MM.1S (cell line): ENCODE data around the gene ANKRD44.

Experiments used
- DNase-seq: peaks from one replicate; pipeline ENCODE4 v3.0.0-alpha.2; 2015
- H2AFZ ChIP-seq: fragments of 300-600 bp; sonication (generic); 2 replicates; pipeline ENCODE4 v1.6.0; 2016; ENCODE audit warnings: antibody characterized with exemption, low read length
- H3F3A ChIP-seq: fragments of 300-600 bp; sonication (generic); 2 replicates; pipeline ENCODE4 v1.6.1; 2016; ENCODE audit warnings: mild to moderate bottlenecking, antibody characterized with exemption, low read length, moderate library complexity, mixed read lengths; ENCODE audit not compliant: insufficient read depth
- H3K27ac ChIP-seq: fragments of 300-600 bp; sonication (generic); 2 replicates; pipeline ENCODE4 v1.5.1; 2016; ENCODE audit warnings: mild to moderate bottlenecking, low read length
- H3K27me3 ChIP-seq: fragments of 300-600 bp; sonication (generic); replicated peaks from 2 replicates; pipeline ENCODE4 v1.6.0; 2016; ENCODE audit warnings: low read length; ENCODE audit not compliant: insufficient read depth
- H3K36me3 ChIP-seq: fragments of 300-600 bp; sonication (generic); replicated peaks from 2 replicates; pipeline ENCODE4 v1.6.1; 2016; ENCODE audit warnings: mild to moderate bottlenecking, low read length, mixed read lengths; ENCODE audit not compliant: insufficient read depth
- H3K4me1 ChIP-seq: fragments of 300-600 bp; sonication (generic); 2 replicates; pipeline ENCODE4 v1.6.1; 2016; ENCODE audit warnings: low read length, mixed read lengths
- H3K4me2 ChIP-seq: fragments of 300-600 bp; sonication (generic); 2 replicates; pipeline ENCODE4 v1.6.0; 2016; ENCODE audit warnings: low read depth, low read length
- H3K4me3 ChIP-seq: fragments of 300-600 bp; sonication (generic); 2 replicates; pipeline ENCODE4 v1.5.1; 2016; ENCODE audit warnings: low read length, mixed read lengths
- H3K79me2 ChIP-seq: fragments of 300-600 bp; sonication (generic); 2 replicates; pipeline ENCODE4 v1.6.1; 2016; ENCODE audit warnings: mixed run types, low read length, mixed read lengths
- H3K9ac ChIP-seq: fragments of 300-600 bp; sonication (generic); 2 replicates; pipeline ENCODE4 v1.6.1; 2016; ENCODE audit warnings: low read length, mixed read lengths
- H3K9me2 ChIP-seq: fragments of 300-600 bp; sonication (generic); replicated peaks from 2 replicates; pipeline ENCODE4 v1.6.1; 2016; ENCODE audit warnings: mild to moderate bottlenecking, low read length, mixed read lengths; ENCODE audit not compliant: insufficient read depth
- H3K9me3 ChIP-seq: fragments of 300-600 bp; sonication (generic); replicated peaks from 2 replicates; pipeline ENCODE4 v1.6.1; 2016; ENCODE audit warnings: mild to moderate bottlenecking, low read length, mixed read lengths; ENCODE audit not compliant: insufficient read depth
- H4K20me1 ChIP-seq: fragments of 300-600 bp; sonication (generic); 2 replicates; pipeline ENCODE4 v1.6.1; 2016; ENCODE audit warnings: mild to moderate bottlenecking, low read length, moderate library complexity, mixed read lengths; ENCODE audit not compliant: insufficient read depth
- EZH2 ChIP-seq: fragments of 300-600 bp; sonication (generic); optimal IDR thresholded peaks from 2 replicates; pipeline ENCODE3; 2017; ENCODE audit warnings: low read depth, mild to moderate bottlenecking, antibody characterized with exemption, low read length, mixed read lengths
- EZH2phosphoT487 ChIP-seq: fragments of 300-600 bp; sonication (generic); IDR thresholded peaks from 2 replicates; pipeline ENCODE4 v1.6.1; 2018; ENCODE audit warnings: antibody characterized with exemption, low read length
- TF ChIP-seq, protein P1 (sequence below): fragments of 300-600 bp; sonication (generic); IDR thresholded peaks from 2 replicates; pipeline ENCODE4 v1.5.1; 2016; ENCODE audit warnings: antibody characterized with exemption, low read length, mixed read lengths

ANKRD44 gene

GRCh38 chr2:197161774-197162173 lies 148.8 kb downstream of the ANKRD44 start:
- no peaks in the 10 kb centered on the region for H4K20me1 ChIP-seq
- H3K27ac ChIP-seq: no peak overlapping the region
- H3K4me2 ChIP-seq: no peak overlapping the region
- no peaks in the 10 kb centered on the region for H3K4me1 ChIP-seq
- peaks cover 24% of the 10 kb centered on the region for H3K79me2 ChIP-seq
- H3F3A ChIP-seq: no peaks in the 10 kb centered on the region
- H3K36me3 ChIP-seq: no peaks in the 10 kb centered on the region
- no peak overlapping the region for H3K9ac ChIP-seq
- H3K4me3 ChIP-seq: no peak overlapping the region
- no peak for DNase-seq
- H3K27me3 ChIP-seq: no peaks in the 10 kb centered on the region
- H2AFZ ChIP-seq: no peak overlapping the region
- TF ChIP-seq EZH2: no peak
- no peak for TF ChIP-seq EZH2phosphoT487
- TF ChIP-seq, protein P1, sequence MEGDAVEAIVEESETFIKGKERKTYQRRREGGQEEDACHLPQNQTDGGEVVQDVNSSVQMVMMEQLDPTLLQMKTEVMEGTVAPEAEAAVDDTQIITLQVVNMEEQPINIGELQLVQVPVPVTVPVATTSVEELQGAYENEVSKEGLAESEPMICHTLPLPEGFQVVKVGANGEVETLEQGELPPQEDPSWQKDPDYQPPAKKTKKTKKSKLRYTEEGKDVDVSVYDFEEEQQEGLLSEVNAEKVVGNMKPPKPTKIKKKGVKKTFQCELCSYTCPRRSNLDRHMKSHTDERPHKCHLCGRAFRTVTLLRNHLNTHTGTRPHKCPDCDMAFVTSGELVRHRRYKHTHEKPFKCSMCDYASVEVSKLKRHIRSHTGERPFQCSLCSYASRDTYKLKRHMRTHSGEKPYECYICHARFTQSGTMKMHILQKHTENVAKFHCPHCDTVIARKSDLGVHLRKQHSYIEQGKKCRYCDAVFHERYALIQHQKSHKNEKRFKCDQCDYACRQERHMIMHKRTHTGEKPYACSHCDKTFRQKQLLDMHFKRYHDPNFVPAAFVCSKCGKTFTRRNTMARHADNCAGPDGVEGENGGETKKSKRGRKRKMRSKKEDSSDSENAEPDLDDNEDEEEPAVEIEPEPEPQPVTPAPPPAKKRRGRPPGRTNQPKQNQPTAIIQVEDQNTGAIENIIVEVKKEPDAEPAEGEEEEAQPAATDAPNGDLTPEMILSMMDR: no peak
- H3K9me2 ChIP-seq: no peaks in the 10 kb centered on the region
- no peaks in the 10 kb centered on the region for H3K9me3 ChIP-seq

DNA sequence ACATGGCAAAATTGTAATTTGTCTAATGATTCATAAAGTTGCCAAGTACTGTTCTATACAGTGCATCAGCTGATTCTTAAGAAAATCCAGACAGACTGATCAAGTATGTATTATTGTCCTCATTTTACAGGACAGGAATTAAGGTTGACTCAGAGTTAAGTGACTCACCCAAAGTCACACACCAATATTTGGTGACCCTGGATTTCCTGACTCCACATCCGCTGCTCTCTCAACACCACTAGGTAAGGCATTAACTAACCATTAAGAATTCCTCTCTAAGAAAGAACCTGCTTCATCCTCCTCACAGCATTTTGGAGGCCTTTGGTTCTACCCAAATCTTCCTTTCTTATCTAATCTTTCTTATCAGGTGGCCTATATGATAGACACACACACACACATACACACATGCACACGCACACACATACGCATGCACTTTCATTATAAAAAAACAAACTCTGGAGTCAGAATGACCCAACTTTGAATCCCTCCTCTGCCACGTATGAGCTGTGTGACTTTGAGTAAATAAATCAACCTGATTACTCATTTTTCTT lies 150.8 kb downstream of the ANKRD44 start:
- Histone ChIP-seq H3K27ac (no peak overlapping the region), H4K20me1 (no peaks in the 10 kb centered on the region), H3K4me2 (no peak overlapping the region), H3K9ac (no peak overlapping the region), H2AFZ (no peak overlapping the region), H3F3A (no peaks in the 10 kb centered on the region), H3K9me2 (no peaks in the 10 kb centered on the region), H3K36me3 (no peaks in the 10 kb centered on the region), H3K79me2 (peaks cover 12% of the 10 kb centered on the region; the same call in 1 of the 2 replicates), H3K9me3 (no peaks in the 10 kb centered on the region), H3K27me3 (no peaks in the 10 kb centered on the region), H3K4me3 (no peak overlapping the region), H3K4me1 (no peaks in the 10 kb centered on the region)
- TF ChIP-seq EZH2phosphoT487 (no peak), EZH2 (no peak)
- TF ChIP-seq, protein P1: no peak
- no peak for DNase-seq

GRCh38 chr2:197158591-197159550 lies 151.7 kb downstream of the ANKRD44 start:
- peaks cover 16% of the 10 kb centered on the region; the same call in 1 of the 2 replicates for H3K79me2 ChIP-seq
- no peaks in the 10 kb centered on the region for H3F3A ChIP-seq
- H2AFZ ChIP-seq: no peak overlapping the region
- TF ChIP-seq EZH2 (no peak), EZH2phosphoT487 (no peak)
- TF ChIP-seq, protein P1: no peak
- H3K9ac ChIP-seq: no peak overlapping the region
- H3K27ac ChIP-seq: no peak overlapping the region
- no peaks in the 10 kb centered on the region for H3K4me1 ChIP-seq
- H4K20me1 ChIP-seq: no peaks in the 10 kb centered on the region
- no peak overlapping the region for H3K4me3 ChIP-seq
- no peaks in the 10 kb centered on the region for H3K36me3 ChIP-seq
- H3K4me2 ChIP-seq: no peak overlapping the region
- no peaks in the 10 kb centered on the region for H3K9me2 ChIP-seq
- H3K27me3 ChIP-seq: no peaks in the 10 kb centered on the region
- DNase-seq: no peak
- H3K9me3 ChIP-seq: no peaks in the 10 kb centered on the region
